Ectodermal cell (in vitro differentiated cells): ENCODE measurements around the gene ATG16L2.

ENCODE experiments used
- H3K27ac ChIP-seq: 2 replicates; pipeline ENCODE4 v1.7.0; 2013; ENCODE audit warnings: mild to moderate bottlenecking, low read depth, low read length; ENCODE audit not compliant: insufficient read depth, poor library complexity, severe bottlenecking
- H3K27me3 ChIP-seq: 2 replicates; pipeline ENCODE4 v1.7.0; 2013; ENCODE audit warnings: mild to moderate bottlenecking, low read length; ENCODE audit not compliant: insufficient read depth, control insufficient read depth, poor library complexity, severe bottlenecking
- H3K36me3 ChIP-seq: one replicate; pipeline ENCODE4 v1.7.0; 2013; ENCODE audit warnings: low read length; ENCODE audit not compliant: control insufficient read depth, insufficient read depth
- H3K4me1 ChIP-seq: one replicate; pipeline ENCODE4 v1.7.0; 2013; ENCODE audit warnings: low read length; ENCODE audit not compliant: control insufficient read depth, insufficient read depth
- H3K4me3 ChIP-seq: 2 replicates; pipeline ENCODE4 v1.7.0; 2013; ENCODE audit warnings: low read depth, low read length, control low read depth; ENCODE audit not compliant: insufficient read depth
- H3K9me3 ChIP-seq: 2 replicates; pipeline ENCODE4 v1.7.0; 2013; ENCODE audit warnings: mild to moderate bottlenecking, low read length, moderate library complexity; ENCODE audit not compliant: control insufficient read depth
- WGBS, 2 experiments: methylation state at CpG; one replicate each; pipeline ENCODE4 v1.1.7; 2013; ENCODE audit warnings: missing lambda C conversion rate in 2 of 2; 5-methylcytosine and 5-hydroxymethylcytosine counted together

ATG16L2 gene

GRCh38 chr11:72833083-72833733, 19.0 kb downstream of the ATG16L2 start:
- Histone ChIP-seq H3K4me3 (no peak overlapping the region), H3K9me3 (no peaks in the 10 kb centered on the region), H3K36me3 (peaks cover 5% of the 10 kb centered on the region), H3K27me3 (no peaks in the 10 kb centered on the region), H3K4me1 (peaks cover 8% of the 10 kb centered on the region), H3K27ac (no peak overlapping the region)
- WGBS, 2 experiments = 92 to 95% methylated on average over 5 of the region's 5 CpGs

GRCh38 chr11:72833811-72834493, 19.7 kb downstream of the ATG16L2 start:
- no peak overlapping the region for H3K4me3 ChIP-seq
- no peaks in the 10 kb centered on the region for H3K9me3 ChIP-seq
- no peaks in the 10 kb centered on the region for H3K27me3 ChIP-seq
- peaks cover 5% of the 10 kb centered on the region for H3K36me3 ChIP-seq
- WGBS, 2 experiments = 81 to 85% methylated on average over 8 of the region's 8 CpGs
- H3K4me1 ChIP-seq = peaks cover 8% of the 10 kb centered on the region
- H3K27ac ChIP-seq = no peak overlapping the region

GRCh38 chr11:72834905-72835304, 20.7 kb downstream of the ATG16L2 start:
- H3K36me3 ChIP-seq = peaks cover 5% of the 10 kb centered on the region
- no peak overlapping the region for H3K4me3 ChIP-seq
- H3K9me3 ChIP-seq = no peaks in the 10 kb centered on the region
- H3K27me3 ChIP-seq = no peaks in the 10 kb centered on the region
- H3K4me1 ChIP-seq = peaks cover 8% of the 10 kb centered on the region
- no peak overlapping the region for H3K27ac ChIP-seq
- WGBS, 2 experiments = 96 to 98% methylated on average over 5 of the region's 5 CpGs

- H3K27me3 ChIP-seq = no peaks in the 10 kb centered on the region
- no peaks in the 10 kb centered on the region for H3K9me3 ChIP-seq
- peaks cover 5% of the 10 kb centered on the region for H3K36me3 ChIP-seq
- H3K27ac ChIP-seq = no peak overlapping the region
- WGBS, 2 experiments = 82 to 88% methylated on average over 4 of the region's 4 CpGs
- no peak overlapping the region for H3K4me3 ChIP-seq
- H3K4me1 ChIP-seq = peaks cover 8% of the 10 kb centered on the region
Measured at GRCh38 chr11:72836111-72836510, 21.9 kb downstream of the ATG16L2 start.

GRCh38 chr11:72838691-72839305, 24.6 kb downstream of the ATG16L2 start:
- Histone ChIP-seq H3K36me3 (peaks cover 5% of the 10 kb centered on the region), H3K27me3 (no peaks in the 10 kb centered on the region), H3K4me3 (no peak overlapping the region), H3K9me3 (no peaks in the 10 kb centered on the region), H3K4me1 (no peaks in the 10 kb centered on the region), H3K27ac (no peak overlapping the region)
- 83 to 94% methylated on average over 3 to 4 of the region's 4 CpGs for WGBS, 2 experiments

GRCh38 chr11:72840780-72841179, 26.6 kb downstream of the ATG16L2 start:
- no peaks in the 10 kb centered on the region for H3K9me3 ChIP-seq
- WGBS, 2 experiments = 93 to 94% methylated on average over 4 of the region's 4 CpGs
- H3K27ac ChIP-seq = no peak overlapping the region
- H3K4me3 ChIP-seq = no peak overlapping the region
- no peaks in the 10 kb centered on the region for H3K4me1 ChIP-seq
- peaks cover 5% of the 10 kb centered on the region for H3K36me3 ChIP-seq
- H3K27me3 ChIP-seq = no peaks in the 10 kb centered on the region

- Histone ChIP-seq H3K4me3 (no peak overlapping the region), H3K27ac (no peak overlapping the region), H3K9me3 (no peaks in the 10 kb centered on the region), H3K36me3 (peaks cover 5% of the 10 kb centered on the region), H3K27me3 (no peaks in the 10 kb centered on the region), H3K4me1 (no peaks in the 10 kb centered on the region)
- WGBS, 2 experiments = 85 to 89% methylated on average over 7 of the region's 7 CpGs
Measured at GRCh38 chr11:72841397-72841796, 27.2 kb downstream of the ATG16L2 start.

GRCh38 chr11:72842126-72842525, 27.9 kb downstream of the ATG16L2 start:
- Histone ChIP-seq H3K27ac (no peak overlapping the region), H3K27me3 (no peaks in the 10 kb centered on the region), H3K4me1 (no peaks in the 10 kb centered on the region), H3K4me3 (no peak overlapping the region), H3K9me3 (no peaks in the 10 kb centered on the region), H3K36me3 (peaks cover 5% of the 10 kb centered on the region)
- 96 to 99% methylated on average over 4 to 5 of the region's 5 CpGs for WGBS, 2 experiments

GRCh38 chr11:72842653-72843330, 28.6 kb downstream of the ATG16L2 start:
- Histone ChIP-seq H3K27me3 (no peaks in the 10 kb centered on the region), H3K4me3 (no peak overlapping the region), H3K27ac (no peak overlapping the region), H3K4me1 (no peaks in the 10 kb centered on the region), H3K36me3 (no peaks in the 10 kb centered on the region), H3K9me3 (no peaks in the 10 kb centered on the region)
- 94 to 96% methylated on average over 14 of the region's 14 CpGs for WGBS, 2 experiments

- 90 to 93% methylated on average over 4 of the region's 4 CpGs for WGBS, 2 experiments
- Histone ChIP-seq H3K27ac (no peak overlapping the region), H3K27me3 (no peaks in the 10 kb centered on the region), H3K9me3 (no peaks in the 10 kb centered on the region), H3K4me1 (no peaks in the 10 kb centered on the region), H3K4me3 (no peak overlapping the region), H3K36me3 (no peaks in the 10 kb centered on the region)
Measured at GRCh38 chr11:72844356-72844755, 30.1 kb downstream of the ATG16L2 start.
